GM12874 (cell line): ENCODE results near the gene ENTREP3.

Experiments used
- TF ChIP-seq, protein P1 (sequence below): IDR thresholded peaks from 2 replicates; pipeline ENCODE4 v1.5.1; 2011; ENCODE audit warnings: low read depth, mild to moderate bottlenecking, control low read depth, low read length, moderate library complexity; ENCODE audit not compliant: insufficient read depth

The ENTREP3 gene

GRCh38 chr1:155202198-155202597, 53.1 kb downstream of the ENTREP3 start:
- TF ChIP-seq, protein P1, sequence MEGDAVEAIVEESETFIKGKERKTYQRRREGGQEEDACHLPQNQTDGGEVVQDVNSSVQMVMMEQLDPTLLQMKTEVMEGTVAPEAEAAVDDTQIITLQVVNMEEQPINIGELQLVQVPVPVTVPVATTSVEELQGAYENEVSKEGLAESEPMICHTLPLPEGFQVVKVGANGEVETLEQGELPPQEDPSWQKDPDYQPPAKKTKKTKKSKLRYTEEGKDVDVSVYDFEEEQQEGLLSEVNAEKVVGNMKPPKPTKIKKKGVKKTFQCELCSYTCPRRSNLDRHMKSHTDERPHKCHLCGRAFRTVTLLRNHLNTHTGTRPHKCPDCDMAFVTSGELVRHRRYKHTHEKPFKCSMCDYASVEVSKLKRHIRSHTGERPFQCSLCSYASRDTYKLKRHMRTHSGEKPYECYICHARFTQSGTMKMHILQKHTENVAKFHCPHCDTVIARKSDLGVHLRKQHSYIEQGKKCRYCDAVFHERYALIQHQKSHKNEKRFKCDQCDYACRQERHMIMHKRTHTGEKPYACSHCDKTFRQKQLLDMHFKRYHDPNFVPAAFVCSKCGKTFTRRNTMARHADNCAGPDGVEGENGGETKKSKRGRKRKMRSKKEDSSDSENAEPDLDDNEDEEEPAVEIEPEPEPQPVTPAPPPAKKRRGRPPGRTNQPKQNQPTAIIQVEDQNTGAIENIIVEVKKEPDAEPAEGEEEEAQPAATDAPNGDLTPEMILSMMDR = no peak

DNA sequence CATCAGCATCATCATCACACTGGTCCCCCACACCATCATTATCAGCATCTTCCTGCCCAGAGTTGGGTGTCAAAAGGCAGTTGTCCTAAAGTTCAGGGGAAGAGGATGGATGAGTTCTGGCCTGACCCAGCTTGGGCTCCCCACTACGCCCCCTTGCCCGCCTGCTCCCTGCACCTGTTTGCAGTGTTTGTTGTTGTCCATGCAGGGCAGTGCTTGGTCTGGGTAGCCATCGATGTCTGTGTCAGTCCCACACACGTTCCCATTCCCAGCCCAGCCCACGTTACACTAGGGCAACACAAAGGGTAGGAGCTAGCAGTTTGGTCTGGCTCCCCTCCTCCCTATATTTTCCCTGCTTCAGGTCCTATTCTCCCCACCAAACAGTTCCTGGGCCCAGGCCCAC, 54.4 kb downstream of the ENTREP3 start:
- TF ChIP-seq, protein P1 = no peak

DNA sequence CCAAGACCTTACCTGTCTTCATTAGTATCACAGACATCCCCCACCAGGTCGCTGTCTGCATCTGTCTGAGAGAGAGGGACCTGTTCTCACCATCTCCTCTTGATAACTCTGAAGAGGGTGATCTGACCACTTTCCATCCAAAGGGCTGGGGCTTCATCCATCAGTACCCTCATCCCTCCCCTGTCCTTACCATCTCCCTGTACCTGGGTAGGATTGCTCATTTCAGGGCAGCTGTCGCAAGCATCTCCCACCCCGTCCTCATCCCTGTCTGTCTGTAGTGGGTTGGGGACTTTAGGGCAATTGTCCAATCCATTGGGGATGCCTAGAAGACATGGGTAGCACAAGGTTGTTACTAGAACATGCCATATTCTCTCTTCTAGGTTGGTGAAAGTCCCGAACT, 55.5 kb downstream of the ENTREP3 start:
- TF ChIP-seq, protein P1 = no peak

DNA sequence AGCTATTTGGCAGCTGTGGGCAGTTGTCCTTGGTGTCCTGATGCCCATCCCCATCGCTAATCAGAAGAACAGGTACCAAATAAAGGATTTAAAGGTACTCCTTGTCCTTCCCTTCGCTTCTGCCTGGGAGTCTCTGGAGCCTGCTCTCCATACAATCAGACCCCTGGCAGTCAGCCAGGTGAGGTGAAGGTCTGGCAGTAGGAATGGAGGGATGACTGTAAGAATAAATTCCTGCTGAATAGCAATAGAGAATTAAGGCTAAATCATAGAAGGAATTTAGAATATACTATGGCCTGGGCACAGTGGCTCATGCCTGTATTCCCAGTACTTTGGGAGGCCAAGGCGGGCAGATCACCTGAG, 56.8 kb downstream of the ENTREP3 start:
- TF ChIP-seq, protein P1 = no peak

DNA sequence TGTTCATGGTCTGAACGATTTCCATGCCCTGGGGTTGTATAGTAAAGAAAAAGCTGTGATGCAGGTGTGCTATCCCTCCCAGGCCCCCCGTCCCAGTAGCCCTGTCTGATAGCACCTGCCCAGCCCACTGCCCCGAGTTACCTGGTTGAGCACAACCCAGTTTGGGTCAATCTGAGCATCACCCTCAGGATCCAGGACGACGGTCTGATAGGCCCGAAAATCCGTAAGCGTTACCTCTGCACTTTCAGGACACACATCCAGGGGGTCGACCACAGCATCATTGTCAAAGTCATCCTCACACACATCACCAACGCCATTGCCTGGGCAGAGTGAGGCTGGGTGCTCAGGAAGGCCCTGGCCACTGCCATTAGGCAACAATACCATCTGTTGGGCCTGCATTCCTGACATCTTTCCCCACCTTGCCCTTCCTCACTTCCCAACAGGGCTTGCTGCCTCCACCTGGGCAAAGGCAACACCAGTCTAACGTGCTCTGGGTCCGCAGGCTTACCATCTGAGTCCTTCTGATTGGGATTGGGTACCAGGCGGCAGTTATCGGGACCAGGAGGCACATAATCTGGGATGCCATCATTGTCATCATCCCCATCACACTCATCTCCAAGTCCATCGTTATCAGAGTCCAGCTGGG, 57.3 kb downstream of the ENTREP3 start:
- TF ChIP-seq, protein P1 = no peak
